Activated naive CD4-positive, alpha-beta T cell treated with anti-CD3 and anti-CD28 coated beads, Interleukin-2, amount 50 U/mL, for 16 hours (primary cell): ENCODE measurements around the gene GABPB2.

Source experiments
- DNase-seq: peaks from one replicate; pipeline ENCODE4 v3.0.0-alpha.2; 2020

GABPB2 gene

DNA sequence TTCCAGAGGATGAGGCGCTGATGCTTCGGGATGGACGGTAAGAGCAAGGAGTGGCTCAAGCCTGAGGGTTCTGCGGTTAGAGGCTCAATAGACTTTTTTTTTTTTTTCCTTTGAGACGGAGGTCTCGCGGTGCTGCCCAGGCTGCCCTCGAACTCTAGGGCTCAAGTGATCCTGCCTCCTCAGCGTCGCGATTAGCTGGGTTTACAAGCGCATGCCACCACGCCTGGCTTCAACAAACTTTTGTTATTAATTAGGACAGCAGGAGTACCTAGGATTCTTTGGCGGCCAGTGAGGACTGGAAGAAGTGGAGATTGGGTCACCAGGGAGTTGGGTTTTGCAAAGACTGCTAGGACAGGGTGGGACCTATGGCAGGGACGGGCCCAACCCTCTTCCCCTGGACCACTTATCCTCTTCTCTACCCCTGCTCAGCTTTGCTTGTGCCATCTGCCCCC is 96.0 kb downstream of the GABPB2 start:
- DNase-seq = no peak

DNA sequence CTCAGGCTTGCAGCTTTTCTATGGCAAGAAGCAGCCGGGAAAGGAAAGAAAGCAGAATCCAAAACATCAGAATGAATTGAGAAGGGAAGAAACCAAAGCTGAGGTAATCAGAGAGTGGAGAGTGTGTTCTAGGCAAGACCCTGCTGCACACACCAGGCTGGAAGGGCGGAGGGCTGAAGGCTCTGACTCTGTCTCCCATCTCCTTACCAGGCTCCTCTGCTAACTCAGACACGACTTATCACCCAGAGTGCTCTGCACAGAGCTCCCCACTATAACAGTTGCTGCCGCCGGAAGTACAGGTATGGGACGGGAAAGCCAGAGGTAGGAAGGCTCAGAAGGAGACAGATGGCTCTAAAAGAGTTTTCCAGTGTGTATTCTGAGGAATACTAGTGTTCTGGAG is 96.6 kb downstream of the GABPB2 start:
- no peak for DNase-seq

DNA sequence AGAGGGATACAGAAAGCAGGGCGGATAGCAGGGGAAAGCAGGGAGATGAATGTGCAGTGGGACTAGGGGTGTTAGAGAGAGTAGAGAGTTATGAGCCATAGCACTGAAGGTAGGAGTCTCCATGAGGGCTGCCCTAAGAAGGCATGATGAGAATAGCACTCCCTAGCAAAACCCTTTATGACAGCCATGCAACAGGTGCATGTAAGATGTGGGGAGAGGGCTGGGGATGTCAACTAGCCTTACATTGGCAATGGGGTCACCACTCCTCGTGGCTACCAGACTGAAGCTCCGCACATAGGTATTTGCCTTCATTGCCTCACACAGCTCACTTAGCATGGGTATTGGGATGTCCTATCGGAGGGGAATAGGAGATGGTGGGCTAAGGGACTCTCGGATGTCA is 100.6 kb downstream of the GABPB2 start:
- DNase-seq = no peak
